ENCODE results near the gene SNRNP70. TPM values are rescaled to one million over a fixed set of nuclear protein-coding genes. Genes with fewer than 3 reads are reported as not detected.
"Not testable (repeated sequence)": the region's sequence is repeated elsewhere in the genome, so short reads cannot be mapped to it uniquely, and the experiment has no call there.

Gene SNRNP70
- total RNA-seq, 1 donor from 2014 or later: 355 TPM

- H3K4me3 Mint-ChIP-seq (ENCODE audit: low read depth): peak overlapping the region; percentile 55
- no peak for TF ChIP-seq CTCF (IDR thresholded peaks at IDR 0.05; ENCODE audit: unreplicated experiment)
- no peaks in the 10 kb centered on the region for H3K36me3 Mint-ChIP-seq (ENCODE audit: insufficient read depth)
- H3K27me3 Mint-ChIP-seq: peaks cover 41% of the 10 kb centered on the region
- no peak for DNase-seq (ENCODE audit: low spot score, unreplicated experiment)
- peak overlapping the region; percentile 8 for H3K27ac Mint-ChIP-seq
- peaks cover 8% of the 10 kb centered on the region for H3K4me1 Mint-ChIP-seq (ENCODE audit: low read depth)
- H3K9me3 Mint-ChIP-seq (ENCODE audit: low read depth): no peaks in the 10 kb centered on the region
Observed at GRCh38 chr19:49120868-49121267, 35.6 kb downstream of the SNRNP70 start.

GRCh38 chr19:49121841-49122240 lies 36.6 kb downstream of the SNRNP70 start:
- peaks cover 41% of the 10 kb centered on the region for H3K27me3 Mint-ChIP-seq
- H3K4me3 Mint-ChIP-seq (ENCODE audit: low read depth); DNase-seq (ENCODE audit: low spot score, unreplicated experiment); H3K9me3 Mint-ChIP-seq (ENCODE audit: low read depth); H3K27ac Mint-ChIP-seq; H3K4me1 Mint-ChIP-seq (ENCODE audit: low read depth); H3K36me3 Mint-ChIP-seq (ENCODE audit: insufficient read depth): not testable (repeated sequence)

GRCh38 chr19:49123285-49123684 lies 38.0 kb downstream of the SNRNP70 start:
- peaks cover 41% of the 10 kb centered on the region for H3K27me3 Mint-ChIP-seq
- H3K4me3 Mint-ChIP-seq (ENCODE audit: low read depth); H3K36me3 Mint-ChIP-seq (ENCODE audit: insufficient read depth); H3K4me1 Mint-ChIP-seq (ENCODE audit: low read depth); H3K9me3 Mint-ChIP-seq (ENCODE audit: low read depth); DNase-seq (ENCODE audit: low spot score, unreplicated experiment); H3K27ac Mint-ChIP-seq: not testable (repeated sequence)

- DNase-seq (ENCODE audit: low spot score, unreplicated experiment): no peak
- Mint-ChIP-seq H3K4me1 (ENCODE audit: low read depth) (peaks cover 2% of the 10 kb centered on the region), H3K36me3 (ENCODE audit: insufficient read depth) (no peaks in the 10 kb centered on the region), H3K27ac (no peak overlapping the region), H3K9me3 (ENCODE audit: low read depth) (no peaks in the 10 kb centered on the region), H3K27me3 (peaks cover 52% of the 10 kb centered on the region), H3K4me3 (ENCODE audit: low read depth) (no peak overlapping the region)
- TF ChIP-seq CTCF (IDR thresholded peaks at IDR 0.05; ENCODE audit: unreplicated experiment): no peak
Observed at GRCh38 chr19:49125025-49125731, 39.9 kb downstream of the SNRNP70 start.

GRCh38 chr19:49126575-49126974 lies 41.3 kb downstream of the SNRNP70 start:
- no peak for DNase-seq (ENCODE audit: low spot score, unreplicated experiment)
- Mint-ChIP-seq H3K4me1 (ENCODE audit: low read depth) (no peaks in the 10 kb centered on the region), H3K27ac (no peak overlapping the region), H3K4me3 (ENCODE audit: low read depth) (no peak overlapping the region), H3K9me3 (ENCODE audit: low read depth) (no peaks in the 10 kb centered on the region), H3K36me3 (ENCODE audit: insufficient read depth) (no peaks in the 10 kb centered on the region), H3K27me3 (peaks cover 44% of the 10 kb centered on the region)
- TF ChIP-seq CTCF (IDR thresholded peaks at IDR 0.05; ENCODE audit: unreplicated experiment): no peak

- H3K4me1 Mint-ChIP-seq (ENCODE audit: low read depth); H3K27ac Mint-ChIP-seq; H3K4me3 Mint-ChIP-seq (ENCODE audit: low read depth); H3K9me3 Mint-ChIP-seq (ENCODE audit: low read depth); DNase-seq (ENCODE audit: low spot score, unreplicated experiment); H3K36me3 Mint-ChIP-seq (ENCODE audit: insufficient read depth): not testable (repeated sequence)
- H3K27me3 Mint-ChIP-seq: peaks cover 39% of the 10 kb centered on the region
Observed at GRCh38 chr19:49127225-49127624, 42.0 kb downstream of the SNRNP70 start.
